Spleen (tissue), 7 donors: ENCODE data around the gene POC5.

Source experiments
- CTCF ChIP-seq, 11 experiments: fragments of 200-600 bp in 7 of 11; fragments of 450-650 bp in 4 of 11; sonication (generic) in 4 of 11; IDR thresholded peaks in 8 of 11; conservative IDR thresholded peaks in 3 of 11; 1 replicate in 7 of 11; 2 replicates in 4 of 11; pipeline versions ENCODE4 v1.4.0 to v1.8.0; 2016 to 2021; ENCODE audit warnings: antibody characterized with exemption in 11 of 11, inconsistent platforms in 4 of 11, mild to moderate bottlenecking in 1 of 11
- POLR2A ChIP-seq, 3 donors: fragments of 450-650 bp; IDR thresholded peaks; one replicate each; pipeline ENCODE4 v1.5.1; 2017; ENCODE audit warnings: antibody characterized with exemption in 3 of 3, mild to moderate bottlenecking in 1 of 3
- donor health status: DM: no; HTN: no; CAD: no; lungs with moderate emphysema.
- donor health status: DM: no; HTN: no; CAD: no.
- donor health status: DM: no; HTN: no; CAD: no.

DNA sequence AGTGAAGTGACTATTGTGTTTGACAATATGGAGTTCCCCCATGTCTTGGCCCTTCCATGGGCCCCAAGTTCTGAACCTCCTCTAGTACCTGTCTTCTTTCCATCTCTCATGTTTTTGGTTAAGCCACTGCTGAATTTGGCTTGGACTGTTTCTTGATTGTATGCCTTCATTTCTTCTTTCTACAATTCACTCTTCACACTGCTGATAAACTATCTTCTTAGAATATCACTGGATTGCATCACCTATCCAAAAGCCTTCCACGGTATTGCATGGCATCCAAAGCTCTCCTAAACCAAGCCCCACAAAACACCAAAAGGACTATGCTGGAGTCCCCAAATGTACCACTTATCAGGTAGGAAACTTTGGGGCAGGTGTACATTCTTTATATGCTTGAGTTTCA lies 4.3 kb upstream of the POC5 start:
- TF ChIP-seq CTCF (IDR thresholded peaks at IDR 0.05 in 8 of 11, conservative IDR thresholded peaks at IDR 0.05 in 3 of 11) = no peak
- no peak for TF ChIP-seq POLR2A (IDR thresholded peaks at IDR 0.05)
